GM12878 (cell line): ENCODE results near the gene NFKBIZ. TPM values are rescaled to one million over a fixed set of nuclear protein-coding genes. Genes with fewer than 3 reads are reported as not detected.

ENCODE experiments used
- ATF2 ChIP-seq: IDR thresholded peaks from 2 replicates; pipeline ENCODE4 v1.6.1; 2012; ENCODE audit warnings: low read length, inconsistent platforms
- BRCA1 ChIP-seq: IDR thresholded peaks from 2 replicates; pipeline ENCODE4 v1.6.1; 2011; ENCODE audit warnings: low read depth, low read length, improper control_type of control experiment
- ELK1 ChIP-seq: IDR thresholded peaks from 2 replicates; pipeline ENCODE4 v1.6.1; 2012; ENCODE audit warnings: low read depth, low read length, improper control_type of control experiment
- GABPA ChIP-seq: IDR thresholded peaks from 2 replicates; pipeline ENCODE4 v1.6.1; 2014; ENCODE audit warnings: antibody characterized with exemption, low read depth, mild to moderate bottlenecking, inconsistent platforms
- HSF1 ChIP-seq: fragments of 150-350 bp; IDR thresholded peaks from 2 replicates; pipeline ENCODE4 v1.6.1; 2014; ENCODE audit warnings: mild to moderate bottlenecking, low read depth, low read length
- JUNB ChIP-seq: IDR thresholded peaks from 2 replicates; pipeline ENCODE4 v1.6.1; 2016; ENCODE audit warnings: antibody characterized with exemption, mild to moderate bottlenecking
- JUND ChIP-seq: IDR thresholded peaks from 2 replicates; pipeline ENCODE4 v1.6.1; 2012; ENCODE audit warnings: low read depth, mild to moderate bottlenecking, low read length, improper control_type of control experiment, moderate library complexity
- PAX5 ChIP-seq: IDR thresholded peaks from 2 replicates; pipeline ENCODE4 v1.6.1; 2011; ENCODE audit warnings: low read depth, low read length, borderline replicate concordance
- RB1 ChIP-seq: fragments of 450-650 bp; formaldehyde crosslinking; IDR thresholded peaks from 2 replicates; pipeline ENCODE4 v1.6.1; 2017; ENCODE audit warnings: mild to moderate bottlenecking, borderline replicate concordance
- SUZ12 ChIP-seq: fragments of 200-600 bp; sonication (generic); IDR thresholded peaks from one replicate; pipeline ENCODE4 v1.6.1; 2018; ENCODE audit warnings: antibody characterized with exemption, mild to moderate bottlenecking; ENCODE audit not compliant: unreplicated experiment
- TCF7 ChIP-seq: IDR thresholded peaks from 2 replicates; pipeline ENCODE4 v1.6.1; 2014; ENCODE audit warnings: antibody characterized with exemption, borderline replicate concordance
- ZBTB11 ChIP-seq: fragments of 450-650 bp; formaldehyde crosslinking; IDR thresholded peaks from 2 replicates; pipeline ENCODE4 v1.5.0; 2022; ENCODE audit warnings: mild to moderate bottlenecking, missing genetic modification characterization
- ZBTB40 ChIP-seq: fragments of 450-650 bp; IDR thresholded peaks from 2 replicates; pipeline ENCODE4 v1.6.1; 2016; ENCODE audit warnings: mild to moderate bottlenecking, moderate library complexity, borderline replicate concordance
- ZNF207 ChIP-seq: fragments of 450-650 bp; IDR thresholded peaks from 2 replicates; pipeline ENCODE4 v1.6.1; 2014; ENCODE audit warnings: antibody characterized with exemption, mild to moderate bottlenecking, borderline replicate concordance
- polyA plus RNA-seq, 11 experiments: library from polyadenylated mRNA; depleted of rRNA in 4 of 11; unstranded in 6 of 11; stranded (reverse) in 5 of 11; fragments of >200 nt; fragmentation: Nextera tagmentation in 4 of 11; fragmentation: Illumina TruSeq in 1 of 11; extraction: Ambion mirVana in 4 of 11; extraction: Trizol in 1 of 11; gene quantifications; 1 replicate in 1 of 11; 2 replicates in 10 of 11; pipeline versions ENCODE4 v1.2.1 to v1.2.3, GENCODE V29; 2011 to 2016; ENCODE audit warnings: inconsistent platforms in 2 of 11, missing spikeins in 2 of 11, low read depth in 1 of 11
- total RNA-seq, 4 experiments: library from RNA; depleted of rRNA in 3 of 4; stranded (reverse); fragments of >200 nt in 3 of 4; fragmentation: Illumina TruSeq in 1 of 4; extraction: Trizol in 1 of 4; gene quantifications; 2 replicates each; pipeline versions ENCODE4 v1.2.1 to v1.2.3, GENCODE V29; 2013 to 2021

NFKBIZ gene
- total and polyA plus RNA-seq, 10 of the 15 experiments (the other 5 are each of a cell fraction or from before 2014, with no cell fraction given) = 6.3 to 53.8 (median 17.3) TPM

GRCh38 chr3:101850246-101851051 is 1.1 kb downstream of the NFKBIZ start (continued):
- TF ChIP-seq HSF1 = no peak
- TF ChIP-seq ATF2 = peak; percentile 88
- no peak for TF ChIP-seq BRCA1
- 0 out of 2 replicates have a peak, but pooled peaks have one; percentile 19 for TF ChIP-seq ZNF207
- TF ChIP-seq SUZ12 = no peak
- peak; percentile 12 for TF ChIP-seq TCF7
- no peak for TF ChIP-seq RB1
- TF ChIP-seq ELK1 = no peak
- peak; percentile 24; the same call in 1 of the 2 replicates for TF ChIP-seq ZBTB40
- TF ChIP-seq GABPA = no peak; the same call in 1 of the 2 replicates
- TF ChIP-seq JUNB = peak; percentile 59
- no peak for TF ChIP-seq ZBTB11 (CRISPR knock-in tag)
- TF ChIP-seq JUND = 0 out of 2 replicates have a peak, but pooled peaks have one; percentile 34
- peak; percentile 83 for TF ChIP-seq PAX5
